Testis (tissue), 3 donors: ENCODE results near the gene ZC3H18. TPM values are rescaled to one million over a fixed set of nuclear protein-coding genes. Genes with fewer than 3 reads are reported as not detected.

ENCODE experiments used
- DNase-seq: peaks from one replicate; pipeline ENCODE4 v3.0.0-alpha.2; 2019
- H3K27ac ChIP-seq, 2 donors: fragments of 200-600 bp; sonication (generic); one replicate each; pipeline ENCODE4 v1.5.1; 2019
- H3K27me3 ChIP-seq: fragments of 200-600 bp; sonication (generic); one replicate; pipeline ENCODE4 v1.5.1; 2019
- H3K36me3 ChIP-seq: fragments of 200-600 bp; sonication (generic); one replicate; pipeline ENCODE4 v1.5.1; 2017; ENCODE audit warnings: low read depth; ENCODE audit errors: missing control alignments
- H3K4me1 ChIP-seq: fragments of 200-600 bp; sonication (generic); one replicate; pipeline ENCODE4 v1.5.1; 2019
- H3K4me3 ChIP-seq, 2 donors: fragments of 200-600 bp; sonication (generic); one replicate each; pipeline ENCODE4 v1.5.1; 2017 to 2019
- H3K9me3 ChIP-seq: fragments of 200-600 bp; sonication (generic); one replicate; pipeline ENCODE4 v1.5.1; 2017
- CTCF ChIP-seq, 3 experiments: fragments of 450-650 bp in 2 of 3; fragments of 200-600 bp in 1 of 3; sonication (generic) in 1 of 3; IDR thresholded peaks; one replicate each; pipeline ENCODE4 v1.5.1; 2016 to 2019; ENCODE audit warnings: antibody characterized with exemption in 3 of 3, mild to moderate bottlenecking in 2 of 3, moderate library complexity in 1 of 3
- POLR2A ChIP-seq: fragments of 450-650 bp; IDR thresholded peaks from one replicate; pipeline ENCODE4 v1.6.1; 2017; ENCODE audit warnings: antibody characterized with exemption, mild to moderate bottlenecking, moderate library complexity
- WGBS, 2 donors: methylation state at CpG; one replicate each; pipeline ENCODE4 v1.1.5; 2018; 5-methylcytosine and 5-hydroxymethylcytosine counted together
- intact Hi-C: fragments of 100-400 bp; cut with DNase I; formaldehyde crosslinking; loops from one replicate; pipeline ENCODE4 v1.15.1; 2023; ENCODE audit warnings: low total_unique reads
- polyA plus RNA-seq: library from polyadenylated mRNA; stranded (reverse); fragments of 350-450 nt; fragmentation: Illumina TruSeq; extraction: RNeasy Lipid Tissue Mini Kit (QIAGEN cat#74804); gene quantifications from one replicate; pipeline ENCODE4 v1.2.3, GENCODE V29; 2014; ENCODE audit warnings: low read depth, low replicate concordance; ENCODE audit not compliant: insufficient read depth
- total RNA-seq, 2 donors: library from RNA; depleted of rRNA; stranded (reverse); fragments of >200 nt; gene quantifications; one replicate each; pipeline ENCODE4 v1.2.3, GENCODE V29; 2016

The ZC3H18 gene
- total and polyA plus RNA-seq, 3 donors from 2014 or later = 53.8 to 63.7 (median 59.6) TPM

- no peaks in the 10 kb centered on the region for H3K4me1 ChIP-seq
- H3K27me3 ChIP-seq = no peaks in the 10 kb centered on the region
- H3K27ac ChIP-seq = no peak overlapping the region
- DNase-seq = no peak
- TF ChIP-seq CTCF (IDR thresholded peaks at IDR 0.05) = no peak
- no peak for TF ChIP-seq POLR2A
- 94 to 95% methylated on average over 19 of the region's 19 CpGs for WGBS, 2 donors
- H3K4me3 ChIP-seq = no peak overlapping the region
- no peaks in the 10 kb centered on the region for H3K36me3 ChIP-seq
- no peaks in the 10 kb centered on the region for H3K9me3 ChIP-seq
- intact Hi-C loops = no loop called here
Measured at GRCh38 chr16:88673716-88674379, 103.6 kb downstream of the ZC3H18 start.

- H3K36me3 ChIP-seq = no peaks in the 10 kb centered on the region
- H3K4me3 ChIP-seq = no peak overlapping the region
- H3K27ac ChIP-seq = no peak overlapping the region
- no peaks in the 10 kb centered on the region for H3K4me1 ChIP-seq
- intact Hi-C loops = no loop called here
- H3K9me3 ChIP-seq = no peaks in the 10 kb centered on the region
- DNase-seq = no peak
- 81 to 85% methylated on average over 15 to 22 of the region's 22 CpGs for WGBS, 2 donors
- H3K27me3 ChIP-seq = no peaks in the 10 kb centered on the region
- TF ChIP-seq CTCF (IDR thresholded peaks at IDR 0.05) = no peak
- TF ChIP-seq POLR2A = no peak
Measured at GRCh38 chr16:88676502-88677242, 106.5 kb downstream of the ZC3H18 start.

GRCh38 chr16:88677721-88678120 is 107.5 kb downstream of the ZC3H18 start:
- Histone ChIP-seq H3K4me3 (no peak overlapping the region), H3K27ac (no peak overlapping the region), H3K36me3 (no peaks in the 10 kb centered on the region), H3K4me1 (no peaks in the 10 kb centered on the region), H3K27me3 (no peaks in the 10 kb centered on the region), H3K9me3 (no peaks in the 10 kb centered on the region)
- no peak for TF ChIP-seq CTCF (IDR thresholded peaks at IDR 0.05)
- no peak for TF ChIP-seq POLR2A
- intact Hi-C loops = no loop called here
- 70 to 75% methylated on average over 5 to 13 of the region's 13 CpGs for WGBS, 2 donors
- DNase-seq = no peak

- intact Hi-C loops = no loop called here
- no peak for DNase-seq
- WGBS, 2 donors = 47 to 59% methylated on average over 10 to 32 of the region's 32 CpGs
- Histone ChIP-seq H3K36me3 (no peaks in the 10 kb centered on the region), H3K4me3 (no peak overlapping the region), H3K4me1 (no peaks in the 10 kb centered on the region), H3K27ac (no peak overlapping the region), H3K9me3 (no peaks in the 10 kb centered on the region), H3K27me3 (no peaks in the 10 kb centered on the region)
- TF ChIP-seq CTCF (IDR thresholded peaks at IDR 0.05) = no peak
- TF ChIP-seq POLR2A = no peak
Measured at GRCh38 chr16:88678224-88678979, 108.2 kb downstream of the ZC3H18 start.
